Mucosa of stomach (tissue), 1 donor: ENCODE data around the gene SUN5.

Experiments
- H3K27me3 ChIP-seq: one replicate; pipeline ENCODE4 v1.7.0; 2013; ENCODE audit warnings: mild to moderate bottlenecking, low read length; ENCODE audit not compliant: control insufficient read depth, insufficient read depth
- H3K36me3 ChIP-seq: one replicate; pipeline ENCODE4 v1.7.0; 2013; ENCODE audit warnings: low read length; ENCODE audit not compliant: control insufficient read depth, insufficient read depth
- H3K4me1 ChIP-seq: one replicate; pipeline ENCODE4 v1.7.0; 2013; ENCODE audit warnings: mild to moderate bottlenecking, low read length; ENCODE audit not compliant: control insufficient read depth, insufficient read depth
- H3K4me3 ChIP-seq: one replicate; pipeline ENCODE4 v1.7.0; 2013; ENCODE audit warnings: low read length
- H3K9ac ChIP-seq: one replicate; pipeline ENCODE4 v1.7.0; 2013; ENCODE audit warnings: mild to moderate bottlenecking, low read length, moderate library complexity
- H3K9me3 ChIP-seq: one replicate; pipeline ENCODE4 v1.7.0; 2013; ENCODE audit warnings: mild to moderate bottlenecking, low read length, moderate library complexity; ENCODE audit not compliant: control insufficient read depth
- donor health status: Pancreatic carcinoma.

Gene SUN5

DNA sequence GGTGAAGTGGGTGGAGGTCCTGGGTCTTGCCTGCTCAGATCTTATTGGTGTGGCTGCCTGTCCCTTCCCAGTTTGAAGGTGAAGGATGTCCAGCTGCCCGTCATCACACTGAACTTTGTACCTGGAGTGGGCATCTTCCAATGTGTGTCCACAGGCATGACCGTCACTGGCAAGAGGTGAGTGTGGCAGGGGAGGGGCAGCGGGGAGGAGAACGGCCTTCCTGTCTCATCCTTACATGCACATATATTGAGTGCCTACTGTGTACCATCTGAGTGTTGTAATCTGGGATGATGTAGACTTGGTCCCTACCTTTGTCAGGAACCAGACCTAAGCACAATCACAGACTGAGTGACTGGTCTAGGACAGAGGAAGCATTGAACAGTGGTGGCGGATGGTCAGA, 29.9 kb upstream of the SUN5 start:
- Histone ChIP-seq H3K9me3 (no peaks in the 10 kb centered on the region), H3K36me3 (no peaks in the 10 kb centered on the region), H3K4me1 (no peaks in the 10 kb centered on the region), H3K9ac (no peak overlapping the region), H3K4me3 (no peak overlapping the region), H3K27me3 (no peaks in the 10 kb centered on the region)

DNA sequence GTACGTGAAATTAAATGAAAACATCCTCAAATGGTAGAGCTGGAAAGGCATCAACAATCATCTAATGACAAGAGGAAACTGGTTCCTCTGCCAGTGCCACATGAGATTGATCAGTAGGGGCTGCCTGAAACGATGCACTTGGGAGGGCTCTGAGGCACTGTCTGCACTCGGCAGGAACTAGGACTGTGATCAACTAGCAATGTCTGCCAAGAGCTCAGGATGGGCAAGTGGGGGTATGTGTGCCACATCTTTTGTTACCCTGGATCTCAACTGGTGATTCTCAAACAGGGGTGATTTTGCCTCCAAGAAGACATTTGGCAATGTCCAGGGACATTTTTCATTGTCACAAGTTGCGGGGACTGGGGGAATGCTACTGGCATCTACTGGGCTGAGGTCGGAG, 29.1 kb upstream of the SUN5 start:
- Histone ChIP-seq H3K9me3 (no peaks in the 10 kb centered on the region), H3K4me1 (no peaks in the 10 kb centered on the region), H3K27me3 (no peaks in the 10 kb centered on the region)

DNA sequence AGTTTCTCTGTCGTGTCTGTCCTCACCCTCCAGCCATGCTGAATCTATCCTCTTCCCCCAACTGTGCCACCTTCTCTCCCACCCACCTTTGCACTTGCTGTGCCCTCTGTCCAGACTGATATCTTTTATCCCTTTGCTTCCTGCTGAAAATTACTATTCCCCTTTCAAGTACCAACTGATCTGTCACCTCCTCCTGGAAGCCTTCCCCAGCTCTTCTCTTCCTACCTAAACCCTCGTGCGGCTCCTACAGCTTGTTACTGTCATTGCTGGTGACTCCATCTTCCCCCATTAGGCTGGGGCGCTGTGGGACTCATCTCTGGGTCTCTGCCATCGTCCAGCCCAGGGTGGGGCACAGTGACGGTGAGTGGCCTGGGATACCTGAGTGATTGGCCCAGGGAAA, 28.3 kb upstream of the SUN5 start:
- Histone ChIP-seq H3K9ac (no peak overlapping the region), H3K4me3 (no peak overlapping the region), H3K9me3 (no peaks in the 10 kb centered on the region), H3K4me1 (no peaks in the 10 kb centered on the region), H3K36me3 (no peaks in the 10 kb centered on the region), H3K27me3 (no peaks in the 10 kb centered on the region)

More for the DNA sequence above, 29.1 kb upstream of the SUN5 start:
- Histone ChIP-seq H3K4me3 (no peak overlapping the region), H3K36me3 (no peaks in the 10 kb centered on the region), H3K9ac (no peak overlapping the region)

DNA sequence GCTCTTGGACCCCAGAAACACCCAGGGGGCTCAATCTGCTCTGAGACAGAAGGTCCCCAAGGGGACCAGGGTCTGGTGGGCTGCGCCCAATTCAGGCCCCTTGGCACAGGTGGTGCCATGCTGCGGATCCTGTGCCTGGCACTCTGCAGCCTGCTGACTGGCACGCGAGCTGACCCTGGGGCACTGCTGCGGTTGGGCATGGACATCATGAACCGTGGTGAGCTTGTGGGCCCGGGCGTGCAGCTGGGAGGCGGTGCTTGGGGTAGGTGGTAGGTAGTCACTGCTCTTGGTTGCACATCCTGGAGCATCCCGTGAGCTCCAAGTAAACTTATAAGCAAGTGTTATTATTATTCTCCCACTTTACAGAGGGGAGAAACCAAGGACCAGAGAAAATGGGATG, 27.3 kb upstream of the SUN5 start, which contains the start of gene BPIFB6:
Gene BPIFB6, plus strand, starts transcription at position 118 of the 400 bp plus-strand sequence. Its CDS starts 0 bp downstream, at position 118.
- Histone ChIP-seq H3K36me3 (no peaks in the 10 kb centered on the region), H3K9ac (no peak within 1 kb of the TSS), H3K4me1 (no peaks in the 10 kb centered on the region), H3K9me3 (no peaks in the 10 kb centered on the region), H3K4me3 (no peak within 1 kb of the TSS), H3K27me3 (peaks cover 6% of the 10 kb centered on the region)

DNA sequence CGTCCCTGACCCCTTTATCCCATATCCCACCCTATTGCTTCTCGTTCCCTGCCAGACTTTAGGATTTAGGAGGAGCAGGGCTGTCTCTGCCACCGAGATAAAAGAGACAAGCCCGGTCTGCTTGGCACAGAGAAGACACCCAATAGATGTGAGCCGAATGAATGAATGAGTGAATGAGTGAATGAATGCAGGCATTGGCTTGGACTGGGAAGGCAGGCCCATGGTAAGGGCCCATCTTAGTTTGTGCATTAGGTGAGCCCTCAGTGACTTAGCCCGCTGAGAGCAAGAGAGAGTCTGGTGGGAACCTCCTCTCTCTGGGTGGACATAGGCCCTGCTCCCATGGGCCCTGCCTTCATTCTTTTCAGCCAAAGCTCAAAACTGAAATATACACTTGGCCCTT, 26.3 kb upstream of the SUN5 start:
- Histone ChIP-seq H3K9ac (no peak overlapping the region), H3K4me1 (no peaks in the 10 kb centered on the region), H3K27me3 (peaks cover 6% of the 10 kb centered on the region), H3K36me3 (no peaks in the 10 kb centered on the region), H3K9me3 (no peaks in the 10 kb centered on the region), H3K4me3 (no peak overlapping the region)

DNA sequence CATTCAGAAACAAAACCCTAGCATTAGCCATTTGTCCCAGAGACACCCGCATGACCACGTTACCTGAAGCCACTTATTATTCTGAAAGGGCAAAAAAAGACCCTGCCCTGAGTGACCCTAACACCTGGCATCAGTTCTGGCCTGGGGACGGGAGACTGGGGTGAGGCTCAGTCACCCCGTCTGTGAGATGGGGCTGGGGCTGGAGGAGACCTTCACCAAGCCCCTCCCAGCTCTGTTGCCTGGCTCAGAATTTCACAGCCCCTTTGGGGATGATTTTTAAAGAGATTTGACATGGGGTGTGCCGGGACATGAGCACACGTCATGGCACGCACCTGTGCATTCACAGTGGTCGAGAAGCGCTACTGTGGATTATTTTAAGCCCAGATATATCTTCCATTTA, 25.8 kb upstream of the SUN5 start:
- H3K27me3 ChIP-seq: peaks cover 6% of the 10 kb centered on the region
- H3K36me3 ChIP-seq: no peaks in the 10 kb centered on the region
- no peaks in the 10 kb centered on the region for H3K9me3 ChIP-seq
- no peak overlapping the region for H3K9ac ChIP-seq
- no peaks in the 10 kb centered on the region for H3K4me1 ChIP-seq
- H3K4me3 ChIP-seq: no peak overlapping the region

DNA sequence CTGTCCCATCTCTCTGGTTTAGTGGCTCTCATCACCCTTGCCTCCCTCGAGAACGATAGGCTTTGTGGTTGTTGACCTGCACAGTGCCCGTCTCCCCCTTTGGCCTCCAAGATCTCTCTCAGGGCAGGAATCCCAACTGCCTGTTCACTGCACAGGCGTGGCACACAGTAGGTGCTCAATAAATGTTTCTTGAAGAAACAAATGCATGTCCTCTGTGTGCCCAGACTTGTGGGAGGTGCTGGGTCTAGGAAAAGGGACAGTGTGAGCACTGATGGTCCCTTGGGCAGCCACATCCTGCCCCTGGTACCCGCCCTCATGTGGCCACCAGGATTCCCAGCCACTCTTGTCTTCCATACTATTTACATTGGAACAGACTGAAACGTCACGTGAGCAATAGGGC, 24.6 kb upstream of the SUN5 start:
- H3K27me3 ChIP-seq: peaks cover 6% of the 10 kb centered on the region
- no peaks in the 10 kb centered on the region for H3K36me3 ChIP-seq
- no peak overlapping the region for H3K4me3 ChIP-seq
- H3K9ac ChIP-seq: no peak overlapping the region
- no peaks in the 10 kb centered on the region for H3K9me3 ChIP-seq
- H3K4me1 ChIP-seq: no peaks in the 10 kb centered on the region

DNA sequence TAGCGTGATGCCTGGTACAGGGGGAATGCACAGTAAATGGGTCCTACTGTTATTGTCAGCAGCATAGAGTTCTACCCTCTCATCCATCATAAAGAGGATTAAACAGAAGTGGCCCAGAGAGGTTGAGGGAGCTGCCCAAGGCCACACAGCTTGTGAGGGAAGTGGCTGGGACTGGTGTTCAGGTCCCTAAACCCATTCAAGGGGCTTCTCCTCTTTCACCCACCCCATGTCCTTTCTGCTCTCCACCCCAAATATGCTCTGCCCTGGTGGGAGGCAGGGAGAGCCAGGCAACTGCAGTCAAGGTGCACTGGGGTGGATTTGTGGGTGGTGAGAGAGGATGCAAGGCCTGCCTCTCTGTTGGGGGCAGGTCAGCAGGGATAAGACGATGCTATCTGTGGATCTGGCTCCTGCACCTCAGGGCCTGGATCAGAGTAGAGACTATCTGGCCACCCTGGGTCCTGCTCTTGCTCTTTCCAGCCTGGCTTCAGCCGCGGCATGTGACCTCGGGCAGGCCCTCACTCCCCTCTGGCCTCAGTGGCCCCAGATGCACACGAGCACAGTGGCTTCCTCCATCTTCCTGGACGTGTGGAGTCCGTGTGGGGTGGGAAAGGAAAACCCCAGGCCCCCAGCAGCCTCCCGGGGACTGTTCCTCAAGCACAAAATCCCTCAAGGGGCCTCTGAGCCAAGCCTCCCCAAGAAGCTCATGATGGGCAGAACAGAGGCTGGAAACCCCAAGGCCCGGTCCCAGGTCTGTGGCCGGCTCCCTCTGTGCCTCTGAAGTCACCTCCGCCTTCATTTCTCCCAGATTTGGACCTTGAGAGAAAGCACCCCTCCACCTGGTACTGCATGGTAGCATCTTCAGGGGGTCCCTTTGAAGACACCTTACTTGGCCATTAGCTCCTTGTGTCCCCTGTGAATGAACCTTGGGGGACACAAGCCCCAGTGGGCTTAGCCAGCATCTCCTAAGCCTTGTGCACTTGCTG, 23.8 kb upstream of the SUN5 start:
- H3K4me3 ChIP-seq: no peak overlapping the region
- H3K27me3 ChIP-seq: peaks cover 6% of the 10 kb centered on the region
- no peaks in the 10 kb centered on the region for H3K9me3 ChIP-seq
- no peak overlapping the region for H3K9ac ChIP-seq
- no peaks in the 10 kb centered on the region for H3K36me3 ChIP-seq
- no peaks in the 10 kb centered on the region for H3K4me1 ChIP-seq

DNA sequence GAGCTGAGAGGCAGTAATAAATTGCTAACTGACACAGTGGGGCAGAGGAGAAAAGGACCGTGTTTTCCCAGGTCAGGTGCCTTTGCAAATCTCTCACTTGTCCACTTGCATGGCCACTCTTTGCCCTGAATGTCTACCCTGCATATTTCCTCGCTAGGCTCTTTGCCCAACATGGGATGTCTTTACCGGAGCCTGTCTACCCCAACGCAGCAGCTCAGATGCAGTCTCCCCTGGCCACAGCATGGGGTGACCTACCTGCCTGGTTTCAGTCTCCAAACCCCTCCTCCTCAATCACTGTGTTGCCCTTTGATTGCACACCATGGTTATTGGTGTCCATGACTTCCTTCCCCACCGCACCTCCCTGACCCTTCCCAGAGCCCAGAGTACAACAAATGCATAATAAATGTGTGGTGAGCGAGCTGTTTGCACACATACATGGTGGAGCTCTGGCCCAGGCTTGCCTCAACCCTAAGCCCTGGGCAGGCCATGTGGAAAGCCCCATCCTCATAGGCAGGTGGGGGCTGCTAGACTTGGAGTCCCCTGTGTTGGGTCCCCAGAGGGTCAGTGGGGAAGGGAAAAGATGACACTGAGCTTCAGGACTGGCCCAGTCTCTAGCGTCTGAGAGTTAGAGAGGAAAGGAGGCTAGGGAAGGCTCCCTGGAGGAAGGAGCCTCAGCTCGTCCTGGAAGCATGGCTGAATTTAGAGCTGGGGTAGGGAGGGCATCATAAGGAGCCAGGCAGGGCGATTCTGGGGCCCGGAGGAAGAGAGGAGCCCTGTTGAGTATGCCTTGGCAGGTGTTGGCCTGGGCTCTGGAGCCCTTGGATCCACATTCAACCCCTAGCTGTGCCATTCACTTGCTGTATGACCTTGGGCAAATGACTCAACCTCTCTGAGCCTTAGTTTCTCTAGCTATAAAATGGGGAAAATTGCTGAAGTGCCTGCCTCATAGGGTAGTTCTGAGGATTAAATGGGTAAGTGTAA, 22.8 kb upstream of the SUN5 start:
- Histone ChIP-seq H3K4me1 (no peaks in the 10 kb centered on the region), H3K27me3 (peaks cover 6% of the 10 kb centered on the region), H3K9ac (no peak overlapping the region), H3K9me3 (no peaks in the 10 kb centered on the region), H3K4me3 (no peak overlapping the region), H3K36me3 (no peaks in the 10 kb centered on the region)

DNA sequence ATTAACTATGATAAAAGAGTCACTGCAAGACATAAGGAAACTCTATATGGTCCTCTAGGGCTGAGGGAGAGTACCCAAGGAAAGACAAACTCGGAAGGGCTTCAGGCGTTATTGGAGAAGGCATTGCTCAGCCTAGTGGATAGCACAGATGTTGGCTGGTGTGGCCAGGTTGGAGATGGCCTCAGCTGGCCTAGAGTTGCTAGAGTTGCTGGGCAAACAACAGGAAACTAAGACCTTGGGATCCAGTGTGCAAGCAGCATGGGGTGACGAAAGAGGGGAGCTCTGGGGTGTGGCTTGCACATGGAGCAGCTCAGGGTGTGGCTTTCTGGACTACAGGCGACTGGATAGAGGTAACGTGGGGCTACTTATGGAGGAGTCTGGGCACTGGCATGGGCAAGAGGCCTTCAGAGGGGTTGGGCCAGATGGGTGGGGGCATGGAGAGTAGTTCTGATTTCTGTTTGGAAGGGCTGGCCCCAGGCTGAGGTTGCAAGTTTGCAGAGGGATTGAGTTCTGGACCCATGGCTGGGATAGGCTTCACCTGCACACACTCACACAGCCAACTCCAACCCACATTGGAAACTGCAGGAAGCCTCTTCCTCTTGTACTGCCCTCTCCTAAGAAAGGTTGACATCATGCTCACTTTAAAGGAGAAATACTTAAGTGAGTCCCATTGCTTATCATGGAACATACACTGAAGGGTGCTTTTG, 22.0 kb upstream of the SUN5 start:
- Histone ChIP-seq H3K9me3 (no peaks in the 10 kb centered on the region), H3K9ac (no peak overlapping the region), H3K4me3 (no peak overlapping the region), H3K4me1 (no peaks in the 10 kb centered on the region), H3K36me3 (no peaks in the 10 kb centered on the region), H3K27me3 (peaks cover 6% of the 10 kb centered on the region)

DNA sequence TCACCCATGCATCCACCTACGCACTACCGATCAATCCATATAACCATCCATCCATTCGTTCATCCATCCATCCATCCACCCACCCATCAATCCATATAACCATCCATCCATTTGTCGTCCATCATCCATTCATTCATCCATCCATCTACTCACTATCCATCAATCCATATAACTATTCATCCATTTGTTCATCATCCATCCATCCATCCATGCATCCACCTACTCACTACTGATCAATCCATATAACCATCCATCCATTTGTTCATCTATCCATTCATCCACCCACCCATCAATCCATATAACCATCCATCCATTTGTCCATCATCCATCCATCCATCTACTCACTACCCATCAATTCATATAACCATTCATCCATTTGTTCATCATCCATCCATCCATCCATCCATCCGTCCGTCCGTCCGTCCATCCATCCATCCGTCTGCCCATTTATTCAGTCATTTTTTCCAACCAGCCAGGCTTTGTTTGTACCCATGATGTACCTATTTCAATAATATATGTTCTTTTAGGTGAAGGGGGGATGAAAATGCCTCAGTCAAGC, 21.2 kb upstream of the SUN5 start:
- H3K9ac ChIP-seq: no peak overlapping the region
- H3K27me3 ChIP-seq: peaks cover 6% of the 10 kb centered on the region

More for the DNA sequence above, 21.2 kb upstream of the SUN5 start:
- Histone ChIP-seq H3K9me3 (no peaks in the 10 kb centered on the region), H3K36me3 (no peaks in the 10 kb centered on the region), H3K4me3 (no peak overlapping the region), H3K4me1 (no peaks in the 10 kb centered on the region)
